Activated naive CD8-positive, alpha-beta T cell (primary cell): Measurements from ENCODE around the gene ANKIB1.
"Not testable (repeated sequence)": the region's sequence is repeated elsewhere in the genome, so short reads cannot be mapped to it uniquely, and the experiment has no call there.

Experiments used
- H3K27ac Mint-ChIP-seq: one replicate; pipeline ENCODE4 v1.8.0; 2021; ENCODE audit warnings: mixed read lengths
- H3K27me3 Mint-ChIP-seq: one replicate; pipeline ENCODE4 v1.8.0; 2021; ENCODE audit warnings: mixed read lengths
- H3K36me3 Mint-ChIP-seq: one replicate; pipeline ENCODE4 v1.8.0; 2021; ENCODE audit warnings: mixed read lengths
- H3K4me1 Mint-ChIP-seq: one replicate; pipeline ENCODE4 v1.8.0; 2021; ENCODE audit warnings: low read depth, mixed read lengths
- H3K4me3 Mint-ChIP-seq: one replicate; pipeline ENCODE4 v1.8.0; 2021; ENCODE audit warnings: mild to moderate bottlenecking, mixed read lengths
- H3K9me3 Mint-ChIP-seq: one replicate; pipeline ENCODE4 v1.8.0; 2021; ENCODE audit warnings: low read depth, mixed read lengths

The ANKIB1 gene

DNA sequence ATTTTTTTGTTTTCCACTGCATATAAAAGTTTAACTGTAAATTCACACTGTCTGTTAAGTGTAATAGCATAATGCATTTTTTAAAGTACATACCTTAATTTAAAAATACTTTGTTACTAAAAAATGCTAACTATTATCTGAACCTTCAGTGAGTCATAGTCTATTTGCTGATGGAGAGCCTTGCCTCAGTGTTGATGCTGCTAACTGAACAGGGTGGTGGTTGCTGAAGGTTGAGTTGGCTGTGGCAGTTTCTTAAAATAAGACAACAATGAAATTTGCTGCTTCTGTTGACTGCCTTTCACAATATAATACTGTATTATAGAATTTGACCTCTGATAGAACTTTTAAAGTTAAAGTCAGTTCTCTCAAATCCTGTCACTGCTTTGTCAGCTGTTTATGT, 129.2 kb downstream of the ANKIB1 start:
- Mint-ChIP-seq H3K4me1 (no peaks in the 10 kb centered on the region), H3K9me3 (no peaks in the 10 kb centered on the region), H3K36me3 (peaks cover 18% of the 10 kb centered on the region), H3K27ac (no peak overlapping the region), H3K27me3 (no peaks in the 10 kb centered on the region), H3K4me3 (no peak overlapping the region)

DNA sequence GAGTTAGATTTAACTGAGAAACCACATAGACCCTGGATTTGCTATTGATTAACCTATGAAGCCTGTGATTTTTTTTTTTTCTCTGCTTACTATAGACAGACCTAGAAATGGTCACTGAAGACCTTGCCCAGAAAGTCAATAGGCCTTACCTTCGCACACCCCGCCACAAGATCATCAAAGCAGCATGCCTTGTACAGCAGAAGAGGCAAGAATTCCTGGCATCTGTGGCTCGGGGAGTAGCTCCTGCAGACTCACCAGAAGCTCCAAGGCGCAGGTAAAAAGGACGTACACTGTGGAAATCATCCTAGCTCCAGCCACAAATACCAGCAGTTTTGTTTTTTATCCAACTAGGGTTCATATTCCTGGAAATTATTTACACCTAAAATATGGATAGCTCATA, 145.3 kb downstream of the ANKIB1 start:
- no peak overlapping the region for H3K27ac Mint-ChIP-seq
- H3K27me3 Mint-ChIP-seq: no peaks in the 10 kb centered on the region
- H3K4me3 Mint-ChIP-seq: no peak overlapping the region
- no peaks in the 10 kb centered on the region for H3K4me1 Mint-ChIP-seq
- H3K9me3 Mint-ChIP-seq: no peaks in the 10 kb centered on the region
- peaks cover 2% of the 10 kb centered on the region for H3K36me3 Mint-ChIP-seq

DNA sequence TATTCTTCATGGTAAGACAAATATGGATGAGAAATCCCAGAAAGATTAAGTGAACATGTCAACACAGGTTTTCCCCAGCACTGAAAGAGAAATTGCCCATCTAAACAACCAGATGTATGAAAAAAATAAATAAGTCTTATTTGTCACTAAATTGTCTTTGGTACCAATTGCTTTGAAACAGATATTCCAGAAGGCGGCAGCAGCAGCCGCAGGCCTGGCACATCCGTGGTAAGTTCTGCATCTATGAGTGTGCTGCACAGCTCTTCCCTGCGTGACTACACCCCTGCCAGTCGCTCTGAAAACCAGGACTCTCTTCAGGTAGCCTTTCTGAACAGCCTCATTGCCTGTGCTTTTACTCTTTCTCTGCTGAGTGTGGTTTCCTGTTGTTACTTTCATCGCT, 151.8 kb downstream of the ANKIB1 start:
- no peak overlapping the region for H3K27ac Mint-ChIP-seq
- H3K4me3 Mint-ChIP-seq: no peak overlapping the region
- peaks cover under 1% of the 10 kb centered on the region for H3K4me1 Mint-ChIP-seq
- peaks cover 4% of the 10 kb centered on the region for H3K36me3 Mint-ChIP-seq
- no peaks in the 10 kb centered on the region for H3K9me3 Mint-ChIP-seq
- no peaks in the 10 kb centered on the region for H3K27me3 Mint-ChIP-seq

DNA sequence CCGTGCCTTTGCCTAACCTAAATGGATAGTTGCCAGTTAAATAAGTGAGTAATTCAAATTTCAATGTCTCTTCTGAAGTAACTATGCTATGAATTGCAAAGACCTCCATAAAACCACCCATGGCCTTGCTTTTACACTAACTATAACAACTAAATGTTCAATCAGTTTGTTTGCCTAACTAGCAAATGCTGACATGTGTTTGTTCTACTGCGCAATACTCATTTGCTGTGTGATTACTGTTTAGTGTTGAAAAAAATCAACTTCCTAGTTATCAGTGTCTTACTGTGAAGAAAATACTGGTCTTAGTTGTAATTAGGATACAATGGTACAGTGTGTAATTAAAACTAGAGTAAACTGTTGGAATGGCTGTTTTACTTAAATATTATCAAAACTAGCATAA, 154.2 kb downstream of the ANKIB1 start:
- no peaks in the 10 kb centered on the region for H3K9me3 Mint-ChIP-seq
- peaks cover 21% of the 10 kb centered on the region for H3K4me1 Mint-ChIP-seq
- H3K4me3 Mint-ChIP-seq: no peak overlapping the region
- H3K27me3 Mint-ChIP-seq: no peaks in the 10 kb centered on the region
- H3K36me3 Mint-ChIP-seq: peaks cover 6% of the 10 kb centered on the region
- H3K27ac Mint-ChIP-seq: no peak overlapping the region

DNA sequence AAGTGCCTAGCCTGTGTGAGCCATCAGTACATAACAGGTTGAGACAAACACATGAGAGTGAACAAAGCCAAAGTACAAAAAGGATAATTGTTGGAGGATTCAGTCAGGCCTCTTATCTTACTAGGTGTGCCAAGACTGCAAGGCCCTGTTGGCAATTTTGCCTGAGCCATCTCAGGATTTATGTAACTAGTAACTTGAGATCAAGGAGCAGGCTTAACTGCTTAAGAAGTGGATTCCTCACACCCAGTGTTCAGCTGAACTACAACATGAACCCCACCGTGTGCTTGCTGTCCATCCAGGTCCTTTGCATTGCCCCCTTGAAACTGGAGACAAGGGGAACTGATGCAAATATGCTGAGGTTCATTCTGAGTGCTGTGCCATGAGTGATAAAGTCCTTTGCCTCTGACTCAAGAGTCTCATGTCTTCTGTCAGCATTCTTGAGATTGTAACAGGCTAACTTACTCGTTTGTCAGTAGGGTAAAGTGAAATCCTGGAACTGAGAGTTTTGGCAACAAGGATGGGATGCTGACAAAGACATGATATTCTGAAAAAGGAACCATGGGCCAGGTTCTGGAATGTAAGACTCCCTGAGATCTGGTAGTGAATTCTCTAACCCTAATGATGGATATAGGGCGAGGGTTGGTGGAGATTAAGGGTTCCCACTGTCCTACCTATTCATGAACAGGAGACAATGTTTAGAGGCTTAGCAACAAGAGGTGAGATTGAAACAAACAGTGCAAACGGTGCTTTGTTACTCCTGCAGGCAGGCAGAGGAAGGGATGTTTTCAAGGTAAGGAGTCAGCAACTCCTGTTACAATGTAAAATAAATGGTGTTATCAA, 157.4 kb downstream of the ANKIB1 start:
- Mint-ChIP-seq H3K4me1 (peaks cover 21% of the 10 kb centered on the region), H3K4me3 (no peak overlapping the region), H3K36me3 (peaks cover 6% of the 10 kb centered on the region), H3K9me3 (no peaks in the 10 kb centered on the region), H3K27me3 (no peaks in the 10 kb centered on the region), H3K27ac (no peak overlapping the region)

DNA sequence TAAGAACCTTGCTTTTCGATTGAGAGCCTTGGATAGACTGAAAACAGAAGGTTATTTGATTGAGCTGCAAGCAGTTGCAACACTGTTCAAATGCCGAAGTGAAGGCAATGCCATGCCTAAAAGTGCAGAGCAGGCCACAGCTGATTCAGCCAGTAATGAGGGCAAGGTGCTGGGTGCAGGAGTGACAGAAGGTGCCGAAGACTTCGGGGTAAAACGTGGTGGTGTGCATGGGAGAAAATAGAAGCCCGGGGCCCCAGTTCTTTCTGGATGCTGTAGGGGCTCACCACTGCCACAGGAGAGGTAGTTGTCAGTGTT, 157.9 kb downstream of the ANKIB1 start:
- no peak overlapping the region for H3K4me3 Mint-ChIP-seq

DNA sequence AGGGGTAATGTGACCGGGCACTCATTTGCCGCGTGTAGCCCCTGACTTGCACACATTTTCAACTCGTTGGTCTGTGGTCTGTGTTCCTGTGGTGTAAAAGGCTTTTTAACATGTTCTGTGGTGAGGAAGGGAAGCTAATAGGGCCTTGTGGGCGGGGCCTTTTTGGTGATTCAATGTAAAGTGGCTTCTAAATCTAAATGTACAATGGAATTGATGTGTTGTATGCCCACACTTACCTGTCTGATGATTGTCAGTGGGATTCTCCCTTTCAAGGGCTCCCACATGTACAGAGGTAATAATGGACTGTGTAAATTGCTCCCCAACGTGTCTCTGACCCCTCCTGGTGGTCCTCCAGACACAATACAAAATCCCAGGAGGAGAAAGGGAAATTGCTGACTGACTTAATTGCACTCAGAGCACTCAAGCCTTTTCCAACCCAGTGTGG, 158.4 kb downstream of the ANKIB1 start:
- H3K36me3 Mint-ChIP-seq: peaks cover 2% of the 10 kb centered on the region
- H3K4me3 Mint-ChIP-seq: no peak overlapping the region
- no peak overlapping the region for H3K27ac Mint-ChIP-seq
- no peaks in the 10 kb centered on the region for H3K9me3 Mint-ChIP-seq
- no peaks in the 10 kb centered on the region for H3K27me3 Mint-ChIP-seq
- H3K4me1 Mint-ChIP-seq: peaks cover 21% of the 10 kb centered on the region

More for the DNA sequence above, 157.9 kb downstream of the ANKIB1 start:
- Mint-ChIP-seq H3K27me3 (no peaks in the 10 kb centered on the region), H3K36me3 (peaks cover 2% of the 10 kb centered on the region), H3K9me3 (no peaks in the 10 kb centered on the region), H3K4me1 (peaks cover 21% of the 10 kb centered on the region), H3K27ac (no peak overlapping the region)

DNA sequence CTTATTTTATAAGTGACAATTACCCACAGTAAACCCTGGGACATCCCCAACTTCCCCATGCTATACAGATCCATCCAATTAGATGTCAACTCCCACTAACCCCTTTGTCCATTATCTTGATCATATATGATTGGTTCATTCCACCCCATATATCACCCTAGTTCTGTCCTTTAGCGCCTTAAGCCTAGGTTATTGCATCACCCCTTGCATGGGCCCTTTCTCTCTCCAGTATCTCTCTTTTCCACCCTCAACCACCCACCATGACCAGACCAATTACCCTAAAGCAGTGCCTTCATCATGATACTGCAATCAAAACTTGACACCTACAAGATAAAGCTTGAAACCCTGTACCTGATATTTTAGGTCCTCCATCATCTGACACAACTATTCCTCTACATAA, 163.6 kb downstream of the ANKIB1 start:
- Mint-ChIP-seq H3K4me1 (peaks cover 3% of the 10 kb centered on the region), H3K9me3 (no peaks in the 10 kb centered on the region), H3K36me3 (no peaks in the 10 kb centered on the region), H3K27ac (no peak overlapping the region), H3K4me3 (no peak overlapping the region), H3K27me3 (peaks cover 7% of the 10 kb centered on the region)

DNA sequence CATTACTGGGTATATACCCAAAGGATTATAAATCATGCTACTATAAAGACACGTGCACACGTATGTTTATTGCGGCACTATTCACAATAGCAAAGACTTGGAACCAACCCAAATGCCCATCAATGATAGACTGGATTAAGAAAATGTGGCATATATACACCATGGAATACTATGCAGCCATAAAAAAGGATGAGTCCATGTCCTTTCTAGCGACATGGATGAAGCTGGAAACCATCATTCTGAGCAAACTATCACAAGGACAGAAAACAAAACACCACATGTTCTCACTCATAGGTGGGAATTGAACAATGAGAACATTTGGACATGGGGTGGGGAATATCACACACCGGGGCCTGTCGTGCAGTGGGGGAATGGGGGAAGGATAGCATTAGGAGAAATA, 164.4 kb downstream of the ANKIB1 start:
- not testable (repeated sequence) for H3K9me3 Mint-ChIP-seq, H3K27ac Mint-ChIP-seq, H3K36me3 Mint-ChIP-seq, H3K27me3 Mint-ChIP-seq, H3K4me1 Mint-ChIP-seq, H3K4me3 Mint-ChIP-seq

DNA sequence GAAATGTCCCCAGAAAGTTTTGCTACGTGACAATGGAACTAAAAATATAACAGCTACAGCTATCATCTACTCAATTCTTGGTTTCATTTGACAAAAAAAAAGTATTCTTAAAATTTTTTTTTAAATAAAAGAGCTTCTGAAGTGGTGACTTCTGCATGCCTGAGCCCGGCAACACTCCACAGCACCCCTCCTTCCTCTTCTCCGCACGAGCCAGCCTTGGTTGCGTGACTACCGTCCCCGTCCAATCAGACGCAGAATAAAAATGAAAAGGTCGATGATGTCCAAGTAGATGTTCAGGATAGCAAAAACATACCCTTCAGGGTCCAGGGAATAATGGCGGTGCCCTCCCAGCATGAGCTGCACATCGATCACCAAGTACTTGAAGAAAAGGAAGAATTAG, 167.0 kb downstream of the ANKIB1 start:
- H3K4me1 Mint-ChIP-seq: no peaks in the 10 kb centered on the region
- H3K27ac Mint-ChIP-seq: no peak overlapping the region
- no peaks in the 10 kb centered on the region for H3K36me3 Mint-ChIP-seq
- H3K4me3 Mint-ChIP-seq: no peak overlapping the region
- H3K9me3 Mint-ChIP-seq: no peaks in the 10 kb centered on the region
- H3K27me3 Mint-ChIP-seq: peaks cover 7% of the 10 kb centered on the region

DNA sequence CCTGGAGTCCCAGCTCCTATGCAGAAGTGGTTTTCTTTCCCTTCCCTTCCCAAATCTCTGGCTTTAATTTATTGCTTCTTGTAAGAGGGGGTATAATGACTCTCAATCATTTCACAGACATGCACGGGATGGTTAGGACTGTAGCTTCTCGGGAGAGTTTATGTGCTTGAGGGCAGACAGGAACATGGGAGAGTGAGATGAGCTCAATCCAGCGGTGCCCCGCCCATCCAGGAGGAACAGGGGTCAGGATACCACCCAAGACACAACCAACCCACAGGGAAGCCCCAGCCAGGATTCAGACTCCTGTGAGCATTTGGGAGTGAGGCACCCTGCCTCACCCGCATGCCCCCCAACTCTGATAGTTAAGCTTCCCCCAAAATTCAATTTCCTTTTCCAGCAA, 167.8 kb downstream of the ANKIB1 start:
- Mint-ChIP-seq H3K4me1 (no peaks in the 10 kb centered on the region), H3K4me3 (no peak overlapping the region), H3K27ac (no peak overlapping the region), H3K36me3 (no peaks in the 10 kb centered on the region), H3K9me3 (no peaks in the 10 kb centered on the region), H3K27me3 (peaks cover 7% of the 10 kb centered on the region)

DNA sequence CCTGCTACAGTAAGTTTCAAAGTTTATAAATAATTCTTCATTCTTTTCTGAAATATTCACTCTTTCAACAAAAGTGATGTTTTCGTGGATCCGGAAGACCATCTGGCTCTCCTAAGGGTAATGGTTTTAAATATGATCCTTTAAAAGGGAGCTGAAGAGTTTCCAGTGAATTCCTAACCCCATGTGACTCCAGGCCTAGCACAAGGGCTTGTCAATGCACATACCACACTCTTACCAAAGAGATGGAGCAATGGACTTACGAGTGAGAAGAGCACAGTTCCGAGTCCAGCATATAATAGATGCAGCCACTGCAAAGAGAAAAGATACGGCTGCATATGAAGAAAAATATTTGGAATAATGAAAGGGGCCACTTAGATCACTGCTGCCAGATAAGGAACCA, 169.5 kb downstream of the ANKIB1 start:
- Mint-ChIP-seq H3K4me1 (no peaks in the 10 kb centered on the region), H3K27me3 (peaks cover 7% of the 10 kb centered on the region), H3K36me3 (no peaks in the 10 kb centered on the region), H3K4me3 (no peak overlapping the region), H3K27ac (no peak overlapping the region), H3K9me3 (no peaks in the 10 kb centered on the region)

DNA sequence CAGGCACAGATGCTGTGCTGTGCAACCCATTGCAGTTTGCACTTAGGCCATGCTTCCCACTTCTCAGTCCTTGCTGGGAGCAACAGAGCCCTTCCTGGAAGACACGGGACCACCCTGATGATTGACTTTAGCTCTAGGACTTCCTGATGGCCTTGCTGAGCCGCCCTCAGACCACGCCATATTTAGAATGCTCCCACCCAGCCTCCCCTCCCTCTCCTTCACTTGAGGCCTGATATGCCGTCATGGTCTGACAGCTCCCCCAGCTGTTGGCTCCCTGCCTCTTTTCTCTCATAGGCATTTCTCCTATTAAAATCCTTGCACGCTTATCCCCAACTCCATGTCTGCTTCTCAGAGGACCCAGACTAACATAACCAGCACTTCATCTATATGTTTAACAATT, 172.1 kb downstream of the ANKIB1 start:
- Mint-ChIP-seq H3K27ac (no peak overlapping the region), H3K4me3 (no peak overlapping the region), H3K36me3 (no peaks in the 10 kb centered on the region), H3K9me3 (no peaks in the 10 kb centered on the region), H3K4me1 (no peaks in the 10 kb centered on the region), H3K27me3 (peaks cover 3% of the 10 kb centered on the region)

DNA sequence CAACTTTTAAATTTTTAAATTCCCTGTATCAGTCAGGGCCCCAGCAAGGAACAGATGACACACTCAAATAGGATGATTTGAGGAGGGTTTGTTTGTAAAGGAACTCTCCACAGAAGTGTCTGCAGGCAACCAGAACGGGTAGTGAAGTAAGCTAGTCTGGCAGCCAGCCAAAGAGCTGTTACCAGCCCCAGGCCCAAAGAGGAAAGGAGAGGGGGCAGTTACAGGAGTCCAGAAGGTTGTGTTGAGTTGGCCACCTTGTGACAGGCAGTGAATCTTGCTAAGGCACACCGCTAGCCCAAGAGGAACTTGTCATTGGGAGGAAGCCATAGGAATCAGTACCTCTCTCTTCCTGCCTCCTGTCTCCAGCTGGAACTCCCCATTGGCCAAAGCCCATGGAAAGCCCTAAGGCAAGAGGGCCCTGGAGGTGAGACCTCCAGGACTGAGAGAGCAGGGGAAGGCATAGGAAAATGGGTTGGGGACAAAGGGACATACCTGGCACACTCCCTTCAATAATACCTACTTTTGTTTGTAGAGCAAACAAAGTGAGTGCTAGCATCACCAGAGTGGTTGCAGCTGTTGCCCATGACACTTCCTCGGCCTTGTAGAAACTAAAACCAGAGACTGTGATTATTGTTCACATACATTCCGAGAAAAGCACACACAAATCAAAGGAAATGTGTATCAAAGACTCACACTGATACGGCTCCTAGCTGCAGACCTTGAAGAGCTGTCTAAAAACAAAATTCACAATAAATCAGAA, 176.1 kb downstream of the ANKIB1 start:
- no peaks in the 10 kb centered on the region for H3K36me3 Mint-ChIP-seq
- peaks cover 7% of the 10 kb centered on the region for H3K27me3 Mint-ChIP-seq
- H3K27ac Mint-ChIP-seq: no peak overlapping the region
- no peaks in the 10 kb centered on the region for H3K9me3 Mint-ChIP-seq
- peaks cover 8% of the 10 kb centered on the region for H3K4me1 Mint-ChIP-seq
- no peak overlapping the region for H3K4me3 Mint-ChIP-seq

DNA sequence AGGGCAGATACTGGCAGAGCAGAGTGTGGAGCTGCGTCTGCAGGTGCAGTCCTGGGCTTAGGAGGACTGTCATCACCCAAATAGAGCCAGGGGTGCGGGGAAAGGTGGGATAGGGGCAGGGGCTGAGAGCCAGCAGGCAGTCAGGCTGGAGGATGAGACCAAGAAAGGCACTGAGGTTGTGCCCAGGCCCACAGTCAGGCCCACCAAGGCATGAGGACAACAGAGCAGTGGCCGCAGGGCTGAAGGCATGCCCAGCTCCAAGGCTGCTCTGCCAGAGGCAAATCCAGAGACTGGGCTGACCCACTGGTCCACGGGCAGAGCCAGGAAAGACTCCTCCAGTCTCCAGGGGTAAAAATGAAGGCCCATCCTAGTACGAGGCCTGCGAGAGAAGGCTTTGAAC, 177.2 kb downstream of the ANKIB1 start:
- no peak overlapping the region for H3K4me3 Mint-ChIP-seq
- H3K27ac Mint-ChIP-seq: no peak overlapping the region
- no peaks in the 10 kb centered on the region for H3K36me3 Mint-ChIP-seq
- peaks cover 8% of the 10 kb centered on the region for H3K4me1 Mint-ChIP-seq
- H3K9me3 Mint-ChIP-seq: no peaks in the 10 kb centered on the region
- H3K27me3 Mint-ChIP-seq: peaks cover 7% of the 10 kb centered on the region
